HepG2 (cell line): ENCODE results near the gene GSK3A. TPM values are rescaled to one million over a fixed set of nuclear protein-coding genes. Genes with fewer than 3 reads are reported as not detected.

Experiments used
- BRD4 ChIP-seq: sonication (generic); formaldehyde crosslinking; IDR thresholded peaks from 2 replicates; pipeline ENCODE4 v1.4.0; 2020; ENCODE audit warnings: missing genetic modification reagents
- CC2D1A ChIP-seq: sonication (generic); formaldehyde crosslinking; IDR thresholded peaks from 2 replicates; pipeline ENCODE4 v1.8.1; 2023; ENCODE audit warnings: mild to moderate bottlenecking, missing genetic modification reagents
- EED ChIP-seq: sonication (generic); formaldehyde crosslinking; IDR thresholded peaks from 2 replicates; pipeline ENCODE4 v1.5.0; 2020; ENCODE audit warnings: mild to moderate bottlenecking, missing genetic modification reagents
- GABPA ChIP-seq, 2 experiments: IDR thresholded peaks; 2 replicates each; pipeline ENCODE4 v1.6.1; 2011 to 2016; ENCODE audit warnings: low read depth in 2 of 2, low read length in 1 of 2, missing biosample characterization in 1 of 2, missing genetic modification characterization in 1 of 2
- HMGXB4 ChIP-seq, 2 experiments: sonication (generic) in 1 of 2; formaldehyde crosslinking in 1 of 2; IDR thresholded peaks; 2 replicates each; pipeline versions ENCODE4 v1.4.0 to v1.6.1; 2018 to 2020; ENCODE audit warnings: missing genetic modification reagents in 2 of 2, borderline replicate concordance in 1 of 2, low read depth in 1 of 2, mild to moderate bottlenecking in 1 of 2, missing biosample characterization in 1 of 2
- ISX ChIP-seq: sonication (generic); formaldehyde crosslinking; conservative IDR thresholded peaks from 2 replicates; pipeline ENCODE4 v1.5.0; 2020; ENCODE audit warnings: missing genetic modification reagents
- KDM5B ChIP-seq: sonication (generic); formaldehyde crosslinking; IDR thresholded peaks from 2 replicates; pipeline ENCODE4 v1.4.0; 2020; ENCODE audit warnings: missing genetic modification reagents, mild to moderate bottlenecking, borderline replicate concordance
- MED1 ChIP-seq: sonication (generic); formaldehyde crosslinking; IDR thresholded peaks from 2 replicates; pipeline ENCODE4 v1.4.0; 2020; ENCODE audit warnings: missing genetic modification reagents
- MTERF4 ChIP-seq: sonication (generic); formaldehyde crosslinking; IDR thresholded peaks from 2 replicates; pipeline ENCODE4 v1.8.0; 2023; ENCODE audit warnings: mild to moderate bottlenecking, missing genetic modification reagents
- PTBP1 ChIP-seq: fragments of 200-400 bp; formaldehyde crosslinking; IDR thresholded peaks from 2 replicates; pipeline ENCODE4 v1.6.1; 2018; ENCODE audit warnings: low read length, low read depth; ENCODE audit not compliant: poor library complexity, severe bottlenecking
- ZC3H4 ChIP-seq: sonication (generic); formaldehyde crosslinking; IDR thresholded peaks from 2 replicates; pipeline ENCODE4 v1.4.0; 2020; ENCODE audit warnings: missing genetic modification reagents, borderline replicate concordance
- ZFP37 ChIP-seq: sonication (generic); formaldehyde crosslinking; IDR thresholded peaks from 2 replicates; pipeline ENCODE4 v1.4.0; 2020; ENCODE audit warnings: missing genetic modification reagents, borderline replicate concordance
- ZNF207 ChIP-seq: fragments of 450-650 bp; IDR thresholded peaks from 2 replicates; pipeline ENCODE4 v1.6.1; 2016; ENCODE audit warnings: antibody characterized with exemption, borderline replicate concordance
- ZNF383 ChIP-seq: sonication (generic); formaldehyde crosslinking; IDR thresholded peaks from 2 replicates; pipeline ENCODE4 v1.4.0; 2020; ENCODE audit warnings: missing genetic modification reagents, mild to moderate bottlenecking, borderline replicate concordance
- ZNF441 ChIP-seq: sonication (generic); formaldehyde crosslinking; IDR thresholded peaks from 2 replicates; pipeline ENCODE4 v1.7.0; 2021; ENCODE audit warnings: missing genetic modification reagents, borderline replicate concordance
- ZNF512 ChIP-seq: sonication (generic); formaldehyde crosslinking; IDR thresholded peaks from 2 replicates; pipeline ENCODE4 v1.4.0; 2020; ENCODE audit warnings: mild to moderate bottlenecking, missing genetic modification reagents
- ZNF549 ChIP-seq: sonication (generic); formaldehyde crosslinking; IDR thresholded peaks from 2 replicates; pipeline ENCODE4 v1.5.0; 2020; ENCODE audit warnings: missing genetic modification reagents
- ZNF564 ChIP-seq: sonication (generic); formaldehyde crosslinking; IDR thresholded peaks from 2 replicates; pipeline ENCODE4 v1.8.1; 2023; ENCODE audit warnings: mild to moderate bottlenecking, missing genetic modification reagents
- ZNF691 ChIP-seq: sonication (generic); formaldehyde crosslinking; IDR thresholded peaks from 2 replicates; pipeline ENCODE4 v1.4.0; 2020; ENCODE audit warnings: missing genetic modification reagents, low read depth, mild to moderate bottlenecking, borderline replicate concordance
- ZNF816 ChIP-seq: sonication (generic); formaldehyde crosslinking; IDR thresholded peaks from 2 replicates; pipeline ENCODE4 v1.8.0; 2022; ENCODE audit warnings: missing genetic modification reagents, mild to moderate bottlenecking, borderline replicate concordance
- ZNF839 ChIP-seq: sonication (generic); formaldehyde crosslinking; IDR thresholded peaks from 2 replicates; pipeline ENCODE4 v1.4.0; 2020; ENCODE audit warnings: missing genetic modification reagents, mild to moderate bottlenecking, borderline replicate concordance
- polyA plus RNA-seq, 8 experiments: library from polyadenylated mRNA; depleted of rRNA in 3 of 8; stranded (reverse) in 7 of 8; unstranded in 1 of 8; fragments of >200 nt; fragmentation: Illumina TruSeq in 4 of 8; extraction: Trizol in 4 of 8; gene quantifications; 2 replicates each; pipeline versions ENCODE4 v1.2.1 to v1.2.3, GENCODE V29; 2011 to 2016; ENCODE audit warnings: low read depth in 4 of 8, missing spikeins in 1 of 8, mixed read lengths in 1 of 8; ENCODE audit not compliant: insufficient read depth in 1 of 8
- total RNA-seq, 5 experiments: library from RNA; depleted of rRNA; stranded (reverse); fragments of >200 nt; fragmentation: Illumina TruSeq; extraction: Trizol; gene quantifications; 2 replicates each; pipeline ENCODE4 v1.2.3, GENCODE V29; 2016; ENCODE audit warnings: low read depth in 1 of 5
- TF ChIP-seq, protein P1 (sequence below): sonication (generic); formaldehyde crosslinking; conservative IDR thresholded peaks from 2 replicates; pipeline ENCODE4 v1.4.0; 2020; ENCODE audit warnings: missing genetic modification reagents

Gene GSK3A
- total and polyA plus RNA-seq, 2 of the 13 experiments (the other 11 are each of a cell fraction or from before 2014, with no cell fraction given): 16.9 to 52.5 TPM

- TF ChIP-seq ISX (CRISPR knock-in tag) (0 out of 2 replicates have a peak, but pooled peaks have one; percentile 50), CC2D1A (CRISPR knock-in tag) (no peak), ZNF691 (CRISPR knock-in tag) (no peak; the same call in none of the 2 replicates), MED1 (CRISPR knock-in tag) (peak; percentile 29; the same call in 1 of the 2 replicates), ZNF383 (no peak), GABPA (IDR thresholded peaks at IDR 0.05; ENCODE audit: low read depth, low read length) (no peak), GABPA (CRISPR knock-in tag; IDR thresholded peaks at IDR 0.05; ENCODE audit: low read depth) (no peak), MTERF4 (CRISPR knock-in tag) (0 out of 2 replicates have a peak, but pooled peaks have one; percentile 10), ZNF816 (CRISPR knock-in tag) (peak; percentile 77; the same call in 1 of the 2 replicates), EED (CRISPR knock-in tag) (no peak; the same call in 1 of the 2 replicates), ZNF549 (no peak), ZNF441 (CRISPR knock-in tag) (no peak), ZNF207 (no peak), ZNF512 (no peak), ZNF839 (no peak), ZC3H4 (CRISPR knock-in tag) (no peak), PTBP1 (no peak), ZFP37 (CRISPR knock-in tag) (no peak), HMGXB4 (CRISPR knock-in tag; IDR thresholded peaks at IDR 0.05; ENCODE audit: borderline replicate concordance in 1 of 2, low read depth in 1 of 2) (peak; percentile 56 to 75; a peak in 3 of 4 replicates), ZNF564 (CRISPR knock-in tag) (0 out of 2 replicates have a peak, but pooled peaks have one; percentile 50), BRD4 (CRISPR knock-in tag) (no peak), KDM5B (CRISPR knock-in tag) (peak; percentile 70)
- TF ChIP-seq, protein P1, sequence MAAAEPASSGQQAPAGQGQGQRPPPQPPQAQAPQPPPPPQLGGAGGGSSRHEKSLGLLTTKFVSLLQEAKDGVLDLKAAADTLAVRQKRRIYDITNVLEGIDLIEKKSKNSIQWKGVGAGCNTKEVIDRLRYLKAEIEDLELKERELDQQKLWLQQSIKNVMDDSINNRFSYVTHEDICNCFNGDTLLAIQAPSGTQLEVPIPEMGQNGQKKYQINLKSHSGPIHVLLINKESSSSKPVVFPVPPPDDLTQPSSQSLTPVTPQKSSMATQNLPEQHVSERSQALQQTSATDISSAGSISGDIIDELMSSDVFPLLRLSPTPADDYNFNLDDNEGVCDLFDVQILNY (CRISPR knock-in tag): peak; percentile 89
Observed at GRCh38 chr19:42279902-42280814, 37.8 kb upstream of the GSK3A start (continued).
